DND-41 (cell line): ENCODE measurements around the gene GNB5.

Experiments
- EZH2 ChIP-seq: IDR thresholded peaks from 3 replicates; pipeline ENCODE4 v1.6.1; 2012; ENCODE audit warnings: borderline replicate concordance, low read depth, mild to moderate bottlenecking, moderate library complexity, low read length, inconsistent platforms; ENCODE audit not compliant: severe bottlenecking
- TF ChIP-seq, protein P1 (sequence below): IDR thresholded peaks from 2 replicates; pipeline ENCODE4 v1.5.1; 2012; ENCODE audit warnings: borderline replicate concordance, low read length, moderate library complexity, mild to moderate bottlenecking; ENCODE audit not compliant: poor library complexity, severe bottlenecking; ENCODE audit errors: extremely low read depth

DNA sequence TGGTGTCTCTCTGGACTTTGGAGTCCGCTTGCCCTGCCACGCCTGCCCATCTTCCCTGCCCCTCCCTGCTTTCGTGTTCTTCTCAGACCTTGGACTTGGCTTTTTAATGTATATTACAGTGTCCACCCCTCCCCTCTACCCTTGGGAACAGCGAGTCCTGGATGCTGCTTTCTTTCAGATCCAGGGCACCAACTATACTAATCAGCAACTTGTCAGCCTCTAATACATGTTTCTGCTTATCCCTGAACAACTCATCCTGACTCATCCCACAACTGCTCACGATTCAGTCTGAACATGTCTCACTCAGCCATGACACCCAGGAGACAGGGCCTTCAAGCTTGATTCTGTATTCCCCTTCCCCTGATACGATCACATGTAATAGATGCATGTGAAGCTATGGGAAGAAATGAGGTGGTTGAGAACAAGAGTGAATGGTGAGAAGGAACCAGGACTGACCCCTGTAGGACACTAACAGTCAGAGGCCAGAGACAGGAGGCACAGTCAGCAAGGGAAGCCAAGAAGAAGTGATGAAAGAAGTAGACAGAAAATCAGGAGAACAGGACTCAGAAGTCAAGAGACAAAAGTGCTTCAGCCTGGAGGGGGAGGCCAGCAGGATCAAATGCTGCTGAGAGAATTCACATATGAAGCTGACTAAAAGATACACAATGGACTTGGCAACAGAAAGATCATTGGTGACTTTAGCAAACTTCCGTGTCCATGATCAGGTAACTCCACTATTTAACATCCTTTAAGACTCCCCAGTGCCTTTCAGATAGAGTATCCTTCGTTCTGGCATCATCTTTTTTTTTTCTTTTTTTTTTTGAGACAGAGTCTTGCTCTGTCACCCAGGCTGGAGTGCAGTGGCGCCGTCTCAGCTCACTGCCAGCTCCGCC, 114.1 kb downstream of the GNB5 start:
- TF ChIP-seq, protein P1, sequence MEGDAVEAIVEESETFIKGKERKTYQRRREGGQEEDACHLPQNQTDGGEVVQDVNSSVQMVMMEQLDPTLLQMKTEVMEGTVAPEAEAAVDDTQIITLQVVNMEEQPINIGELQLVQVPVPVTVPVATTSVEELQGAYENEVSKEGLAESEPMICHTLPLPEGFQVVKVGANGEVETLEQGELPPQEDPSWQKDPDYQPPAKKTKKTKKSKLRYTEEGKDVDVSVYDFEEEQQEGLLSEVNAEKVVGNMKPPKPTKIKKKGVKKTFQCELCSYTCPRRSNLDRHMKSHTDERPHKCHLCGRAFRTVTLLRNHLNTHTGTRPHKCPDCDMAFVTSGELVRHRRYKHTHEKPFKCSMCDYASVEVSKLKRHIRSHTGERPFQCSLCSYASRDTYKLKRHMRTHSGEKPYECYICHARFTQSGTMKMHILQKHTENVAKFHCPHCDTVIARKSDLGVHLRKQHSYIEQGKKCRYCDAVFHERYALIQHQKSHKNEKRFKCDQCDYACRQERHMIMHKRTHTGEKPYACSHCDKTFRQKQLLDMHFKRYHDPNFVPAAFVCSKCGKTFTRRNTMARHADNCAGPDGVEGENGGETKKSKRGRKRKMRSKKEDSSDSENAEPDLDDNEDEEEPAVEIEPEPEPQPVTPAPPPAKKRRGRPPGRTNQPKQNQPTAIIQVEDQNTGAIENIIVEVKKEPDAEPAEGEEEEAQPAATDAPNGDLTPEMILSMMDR = no peak
- TF ChIP-seq EZH2 = no peak
